MG63 (cell line): ENCODE results near the gene FNBP1L. TPM values are rescaled to one million over a fixed set of nuclear protein-coding genes. Genes with fewer than 3 reads are reported as not detected.
"Not testable (repeated sequence)": the region's sequence is repeated elsewhere in the genome, so short reads cannot be mapped to it uniquely, and the experiment has no call there.

Experiments used
- DNase-seq: peaks from one replicate; pipeline ENCODE4 v3.0.0-alpha.2; 2020
- H3K27me3 ChIP-seq: fragments of 250-450 bp; sonication (Bioruptor Pico); 2 replicates; pipeline ENCODE4 v1.5.1; 2020; ENCODE audit warnings: mild to moderate bottlenecking, moderate library complexity
- H3K36me3 ChIP-seq: fragments of 250-450 bp; sonication (Bioruptor Pico); 2 replicates; pipeline ENCODE4 v1.5.1; 2020; ENCODE audit warnings: mild to moderate bottlenecking, moderate library complexity
- H3K4me3 ChIP-seq: fragments of 250-450 bp; sonication (Bioruptor Pico); 2 replicates; pipeline ENCODE4 v1.5.1; 2020; ENCODE audit warnings: mild to moderate bottlenecking, moderate library complexity
- H3K9me3 ChIP-seq: fragments of 250-450 bp; sonication (Bioruptor Pico); 2 replicates; pipeline ENCODE4 v1.5.1; 2020; ENCODE audit warnings: mild to moderate bottlenecking, moderate library complexity
- total RNA-seq: library from RNA; depleted of rRNA; stranded (reverse); fragments of >200 nt; shearing (Covaris generic); gene quantifications from 2 replicates; pipeline ENCODE4 v1.2.3, GENCODE V29; 2014; ENCODE audit warnings: low replicate concordance

The FNBP1L gene
- total RNA-seq, 1 experiment from 2014 or later = 1.5 TPM

DNA sequence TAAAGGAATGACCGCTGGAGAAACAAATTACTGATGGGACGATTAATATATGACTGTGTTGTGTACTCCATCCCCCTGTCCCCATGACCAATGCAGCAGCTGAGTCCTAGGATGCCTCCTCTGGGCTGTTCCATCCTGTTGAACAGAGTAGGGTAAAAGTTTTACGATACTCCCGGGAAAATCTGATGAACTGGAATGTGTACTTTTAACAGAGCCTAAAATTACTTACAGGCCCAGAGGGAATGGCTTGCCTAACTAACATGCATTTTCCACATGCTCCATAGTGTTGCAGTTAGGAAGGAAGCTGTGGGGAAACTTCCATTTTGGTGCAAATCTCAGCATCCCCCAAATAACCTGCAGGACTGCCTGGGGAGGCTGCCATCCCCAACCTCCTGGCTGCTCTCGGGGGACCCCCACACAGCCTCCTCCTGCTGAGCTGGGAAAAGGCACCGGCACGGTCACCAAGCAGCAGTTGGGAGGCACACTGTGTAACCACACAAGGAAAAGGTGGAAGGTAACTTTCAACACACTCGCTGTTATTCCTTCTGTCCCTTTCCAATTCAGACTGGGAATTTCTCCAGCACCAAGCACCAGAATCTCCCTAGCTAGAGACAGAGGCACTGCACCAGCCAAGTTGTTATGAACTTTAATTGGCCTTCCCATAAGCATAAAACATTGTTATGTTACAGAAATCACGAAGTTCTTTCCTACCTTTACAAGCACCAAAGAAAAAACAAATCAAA lies 136.5 kb downstream of the FNBP1L start:
- no peak overlapping the region for H3K4me3 ChIP-seq
- H3K36me3 ChIP-seq = peaks cover 56% of the 10 kb centered on the region
- H3K27me3 ChIP-seq = no peaks in the 10 kb centered on the region
- no peak for DNase-seq
- H3K9me3 ChIP-seq = no peaks in the 10 kb centered on the region

DNA sequence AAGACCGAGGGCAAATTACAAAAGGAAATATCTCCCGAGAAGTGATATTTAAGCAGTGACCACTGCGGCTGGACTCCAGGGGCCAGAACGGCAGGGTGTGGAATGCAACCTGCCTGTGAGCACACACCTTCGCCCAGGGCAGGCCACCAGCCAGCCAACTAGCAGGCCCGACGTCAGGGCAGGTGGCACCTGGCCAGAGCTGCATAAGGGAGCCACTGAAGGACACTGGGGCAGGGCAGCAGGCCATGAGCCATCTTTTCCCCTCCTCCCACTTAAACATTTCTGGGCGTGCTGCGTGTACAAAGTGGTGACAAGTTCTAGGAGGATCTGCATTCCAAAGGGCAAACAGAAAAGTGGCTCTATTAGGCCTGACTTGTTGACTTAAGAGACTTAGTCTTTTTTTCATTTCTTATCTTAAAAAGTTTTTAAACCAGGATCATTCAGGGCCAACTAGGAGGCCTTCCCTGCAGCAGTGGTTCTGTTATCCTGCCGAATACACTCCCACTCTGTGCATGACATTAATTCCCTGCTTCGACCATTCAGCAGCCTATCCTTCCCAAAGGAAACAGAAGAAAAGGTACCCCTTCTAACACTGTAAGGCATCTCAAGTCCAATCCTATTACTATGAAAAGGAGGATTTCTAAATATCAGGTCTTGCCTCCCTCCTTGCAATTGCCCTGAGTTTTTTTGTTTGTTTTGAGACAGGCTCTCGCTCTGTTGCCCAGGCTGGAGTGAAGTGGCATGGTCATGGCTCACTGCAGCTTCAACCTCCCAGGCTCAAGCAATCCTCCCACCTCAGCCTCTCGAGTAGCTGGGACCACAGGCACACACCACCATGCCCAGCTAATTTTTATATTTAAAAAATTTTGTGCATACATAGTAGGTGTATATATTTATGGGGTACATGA lies 137.4 kb downstream of the FNBP1L start:
- DNase-seq = no peak
- Histone ChIP-seq H3K9me3 (no peaks in the 10 kb centered on the region), H3K4me3 (no peak overlapping the region), H3K36me3 (peaks cover 61% of the 10 kb centered on the region), H3K27me3 (no peaks in the 10 kb centered on the region)

- Histone ChIP-seq H3K9me3 (no peaks in the 10 kb centered on the region), H3K4me3 (no peak overlapping the region), H3K36me3 (peaks cover 70% of the 10 kb centered on the region), H3K27me3 (no peaks in the 10 kb centered on the region)
- DNase-seq = no peak
Observed at GRCh38 chr1:93587354-93587753, 139.4 kb downstream of the FNBP1L start.

GRCh38 chr1:93588206-93588605 lies 140.3 kb downstream of the FNBP1L start:
- Histone ChIP-seq H3K36me3 (peaks cover 64% of the 10 kb centered on the region), H3K4me3 (no peak overlapping the region), H3K9me3 (no peaks in the 10 kb centered on the region), H3K27me3 (no peaks in the 10 kb centered on the region)
- no peak for DNase-seq

DNA sequence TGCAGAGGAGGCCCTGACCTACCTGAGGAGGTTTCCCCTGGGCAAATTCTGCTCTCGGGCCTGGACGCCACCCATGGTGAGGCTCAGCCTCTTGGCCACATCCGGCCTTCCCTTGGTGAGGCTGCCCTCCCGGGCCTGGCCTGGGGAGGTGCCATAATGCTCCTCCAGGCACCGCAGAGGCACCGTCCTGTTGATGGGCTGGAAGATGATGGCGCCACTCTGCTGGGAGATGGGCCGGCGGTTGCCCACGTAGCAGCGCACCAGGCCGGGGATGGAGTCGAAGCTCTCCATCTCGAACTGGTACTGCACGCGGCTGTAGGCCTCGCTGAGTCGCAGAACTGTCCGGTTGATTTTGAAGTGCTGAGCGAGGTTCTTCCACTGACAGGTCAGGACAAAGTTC lies 141.0 kb downstream of the FNBP1L start:
- Histone ChIP-seq H3K4me3 (no peak overlapping the region), H3K9me3 (no peaks in the 10 kb centered on the region), H3K36me3 (peaks cover 59% of the 10 kb centered on the region), H3K27me3 (no peaks in the 10 kb centered on the region)
- no peak for DNase-seq

GRCh38 chr1:93591291-93591675 lies 143.4 kb downstream of the FNBP1L start:
- peaks cover 45% of the 10 kb centered on the region for H3K36me3 ChIP-seq
- not testable (repeated sequence) for H3K9me3 ChIP-seq, DNase-seq, H3K27me3 ChIP-seq, H3K4me3 ChIP-seq

DNA sequence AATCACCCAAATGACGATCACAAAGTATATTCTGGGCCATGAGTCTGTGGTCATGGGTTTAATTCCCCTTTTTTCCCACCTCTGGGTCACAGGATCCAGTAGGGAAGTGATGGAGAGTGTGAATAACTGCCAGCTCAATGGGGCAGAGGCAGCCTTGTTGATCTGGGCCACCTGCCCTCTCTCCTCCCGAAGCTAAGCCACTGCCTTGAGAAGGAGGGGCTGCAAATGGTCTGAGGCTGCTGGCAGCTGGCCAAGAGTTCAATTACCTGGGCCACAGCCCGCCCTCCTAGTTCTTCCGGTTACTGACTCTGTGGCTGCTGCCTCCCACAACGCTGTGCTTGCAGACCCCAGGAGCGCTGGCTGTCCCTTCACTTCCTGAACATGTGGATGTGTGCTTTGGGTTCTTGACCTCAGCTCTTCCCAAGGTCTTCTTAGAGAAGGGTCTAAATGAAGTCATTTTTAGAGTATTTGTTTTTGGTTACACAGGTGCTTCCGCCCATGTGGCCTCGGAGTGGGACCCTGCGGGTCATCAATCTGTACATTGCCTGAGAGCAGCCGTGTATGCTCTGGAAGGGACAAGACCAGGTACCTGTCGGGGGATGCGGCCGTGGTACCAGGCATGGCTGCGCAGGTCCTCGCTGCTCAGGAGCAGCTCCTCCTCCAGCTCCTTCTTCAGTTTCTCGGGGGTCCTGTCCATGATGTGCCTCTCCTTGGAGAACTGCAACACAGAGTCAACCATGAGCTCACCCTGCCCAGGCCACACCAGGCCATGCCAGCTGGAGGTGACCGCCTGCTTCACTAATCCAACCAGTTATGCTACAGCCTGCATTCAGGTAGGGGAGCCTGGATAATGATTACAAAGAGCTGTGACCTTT lies 144.0 kb downstream of the FNBP1L start:
- peaks cover 39% of the 10 kb centered on the region for H3K36me3 ChIP-seq
- H3K27me3 ChIP-seq = no peaks in the 10 kb centered on the region
- no peaks in the 10 kb centered on the region for H3K9me3 ChIP-seq
- no peak overlapping the region for H3K4me3 ChIP-seq
- no peak for DNase-seq

GRCh38 chr1:93592551-93592949 lies 144.6 kb downstream of the FNBP1L start:
- Histone ChIP-seq H3K4me3 (no peak overlapping the region), H3K36me3 (peaks cover 34% of the 10 kb centered on the region), H3K9me3 (no peaks in the 10 kb centered on the region), H3K27me3 (no peaks in the 10 kb centered on the region)
- DNase-seq = no peak

DNA sequence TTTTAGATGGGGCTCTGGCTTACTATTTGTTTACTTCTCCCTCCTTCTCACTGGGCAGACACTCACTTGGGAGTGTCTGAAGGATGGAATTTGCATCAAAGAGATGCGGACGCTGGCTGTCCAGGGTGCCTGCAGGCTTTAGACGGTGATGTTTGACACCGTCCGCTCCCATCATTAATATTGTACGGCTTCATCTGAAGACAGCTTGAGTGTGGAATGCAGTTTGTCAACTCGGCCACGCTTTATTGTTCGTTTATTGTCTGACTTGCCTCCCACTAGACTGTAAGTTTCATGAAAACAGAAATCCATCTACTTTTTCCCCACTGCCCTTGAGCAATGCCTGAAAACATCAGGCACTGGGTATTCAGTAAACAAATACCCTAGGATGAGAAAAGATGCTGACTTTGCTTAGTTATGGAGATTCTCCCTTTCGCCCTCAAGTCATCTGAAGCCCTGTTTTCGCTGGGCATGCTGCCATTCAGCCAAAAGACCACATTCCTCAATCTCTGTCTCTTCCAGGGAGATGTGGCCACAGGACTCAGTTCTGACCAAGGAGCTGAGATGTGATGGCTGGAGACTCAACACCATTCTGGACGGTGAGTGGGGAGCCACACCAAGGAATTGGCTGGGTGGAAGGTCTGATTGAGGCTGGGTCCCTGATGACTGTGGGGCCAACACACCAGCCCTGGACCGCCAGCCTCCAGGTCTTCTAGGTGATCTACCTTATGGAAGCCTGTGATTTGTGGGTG lies 146.1 kb downstream of the FNBP1L start:
- no peaks in the 10 kb centered on the region for H3K9me3 ChIP-seq
- no peaks in the 10 kb centered on the region for H3K27me3 ChIP-seq
- H3K36me3 ChIP-seq = peaks cover 22% of the 10 kb centered on the region
- H3K4me3 ChIP-seq = no peak overlapping the region
- DNase-seq = no peak

GRCh38 chr1:93594603-93594880 lies 146.6 kb downstream of the FNBP1L start:
- H3K36me3 ChIP-seq = peaks cover 19% of the 10 kb centered on the region
- no peaks in the 10 kb centered on the region for H3K27me3 ChIP-seq
- DNase-seq = no peak

DNA sequence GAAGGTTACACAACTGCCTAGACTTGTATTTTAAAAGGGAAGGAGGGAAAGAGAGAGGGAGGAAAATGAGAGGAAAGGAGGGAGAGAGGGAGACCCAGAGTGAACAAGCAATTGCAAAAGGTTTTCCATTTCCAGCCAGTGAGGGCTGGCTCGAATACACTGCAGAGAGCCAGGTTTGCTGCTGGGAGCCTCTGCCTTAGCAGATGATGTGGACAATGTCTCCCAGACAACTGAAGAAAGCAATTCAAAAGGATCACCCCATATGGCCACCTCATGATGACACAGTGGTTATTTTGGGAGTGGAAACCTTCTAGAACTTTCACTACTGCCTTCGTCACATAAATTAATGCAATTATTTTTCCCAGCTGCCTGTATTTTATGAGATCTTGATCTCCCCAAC lies 147.3 kb downstream of the FNBP1L start:
- Histone ChIP-seq H3K36me3 (peaks cover 13% of the 10 kb centered on the region), H3K27me3 (no peaks in the 10 kb centered on the region), H3K9me3 (no peaks in the 10 kb centered on the region), H3K4me3 (no peak overlapping the region)
- no peak for DNase-seq

More at GRCh38 chr1:93594603-93594880, 146.6 kb downstream of the FNBP1L start:
- Histone ChIP-seq H3K9me3 (no peaks in the 10 kb centered on the region), H3K4me3 (no peak overlapping the region)

GRCh38 chr1:93595743-93596142 lies 147.8 kb downstream of the FNBP1L start:
- no peaks in the 10 kb centered on the region for H3K27me3 ChIP-seq
- H3K9me3 ChIP-seq = no peaks in the 10 kb centered on the region
- H3K4me3 ChIP-seq = no peak overlapping the region
- no peak for DNase-seq
- peaks cover 8% of the 10 kb centered on the region for H3K36me3 ChIP-seq

DNA sequence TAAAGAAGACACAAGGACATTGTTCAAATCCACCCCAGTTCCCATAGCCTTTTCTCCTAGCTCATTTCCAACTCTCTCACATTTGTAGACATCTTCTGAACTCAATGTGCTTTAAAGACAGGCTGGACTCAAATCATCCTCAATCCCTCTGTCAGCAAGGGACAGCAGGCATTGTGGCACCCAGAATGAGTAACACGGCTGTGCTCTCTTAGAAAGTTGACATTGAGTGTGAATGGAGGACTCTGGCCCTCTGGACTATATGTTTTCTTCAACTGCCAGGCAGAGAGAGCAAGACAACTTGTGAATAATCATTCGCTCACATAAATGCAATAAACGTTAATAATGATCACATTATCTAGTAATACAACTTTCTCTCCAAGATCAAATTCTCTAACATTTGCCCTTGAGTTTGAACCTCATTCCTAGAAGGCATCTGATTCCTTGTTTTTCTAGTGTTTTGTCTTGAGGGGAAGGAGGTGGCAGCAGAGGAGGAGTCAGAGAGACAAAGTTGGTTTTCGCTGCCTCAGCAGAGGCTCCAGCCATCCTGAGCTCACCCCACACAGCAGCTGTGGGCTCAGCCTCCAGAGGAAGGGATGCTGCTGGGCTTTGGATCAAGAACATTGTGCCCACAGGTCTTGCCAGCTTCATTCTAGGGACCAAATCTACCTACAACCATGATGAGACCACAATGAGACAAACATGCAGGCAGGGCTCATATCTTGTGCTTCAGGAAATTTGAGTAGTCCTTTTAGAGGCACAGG lies 148.6 kb downstream of the FNBP1L start:
- no peak overlapping the region for H3K4me3 ChIP-seq
- no peak for DNase-seq

DNA sequence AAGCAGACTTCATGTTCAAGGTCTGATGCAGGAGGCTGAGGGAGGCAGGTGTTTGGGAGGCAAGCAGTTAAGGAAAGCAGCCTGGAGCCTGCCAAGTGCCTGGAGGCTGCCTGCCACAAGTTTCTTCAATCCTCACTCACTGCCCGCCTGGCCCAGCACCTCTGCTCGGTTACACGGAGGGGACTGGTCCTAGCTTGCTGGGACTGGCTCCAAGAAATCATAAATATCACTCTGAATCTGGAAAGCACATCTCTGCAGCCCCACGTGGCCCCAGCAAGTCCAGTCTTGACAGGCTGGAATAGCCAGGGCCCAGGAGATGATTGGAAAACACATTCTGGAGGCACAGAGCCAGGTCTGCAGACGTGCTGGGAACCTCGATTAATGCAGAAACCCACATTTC lies 149.8 kb downstream of the FNBP1L start:
- no peaks in the 10 kb centered on the region for H3K9me3 ChIP-seq
- H3K36me3 ChIP-seq = no peaks in the 10 kb centered on the region; the same call in 1 of the 2 replicates
- no peaks in the 10 kb centered on the region for H3K27me3 ChIP-seq
- no peak overlapping the region for H3K4me3 ChIP-seq
- no peak for DNase-seq

More for the DNA sequence above, 148.6 kb downstream of the FNBP1L start:
- H3K9me3 ChIP-seq = no peaks in the 10 kb centered on the region
- H3K36me3 ChIP-seq = peaks cover 6% of the 10 kb centered on the region
- H3K27me3 ChIP-seq = no peaks in the 10 kb centered on the region

DNA sequence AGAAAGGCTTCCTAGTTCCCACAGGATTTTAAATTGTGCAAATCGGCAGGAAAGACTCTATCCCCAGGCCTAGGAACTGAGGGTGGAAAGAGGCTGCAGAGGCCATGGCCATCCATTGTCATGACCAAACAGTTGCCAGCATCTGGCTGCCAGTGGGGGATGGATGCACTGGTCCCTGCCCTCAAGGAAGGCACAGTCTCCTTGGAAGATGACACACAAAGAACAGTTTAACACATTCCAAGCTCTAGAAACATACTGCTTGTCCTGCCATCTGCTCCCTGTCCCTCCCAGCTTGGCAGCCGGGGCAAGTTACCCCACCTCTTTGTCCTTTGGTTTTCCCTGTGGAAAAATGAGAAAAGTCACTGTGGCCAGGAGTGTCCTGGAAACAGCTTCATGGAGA lies 150.5 kb downstream of the FNBP1L start:
- no peaks in the 10 kb centered on the region; the same call in 1 of the 2 replicates for H3K36me3 ChIP-seq
- H3K27me3 ChIP-seq = no peaks in the 10 kb centered on the region
- no peak overlapping the region for H3K4me3 ChIP-seq
- H3K9me3 ChIP-seq = no peaks in the 10 kb centered on the region
- no peak for DNase-seq
